Activated CD4-positive, alpha-beta T cell treated with anti-CD3 and anti-CD28 coated beads, Interleukin-2, Interleukin-4, amounts not matched to agents 100 ng/mL and 50 ng/mL, durations not matched to agents 16 hours and 8 hours (primary cell): ENCODE data around the gene SPECC1.
"Not testable (repeated sequence)": the region's sequence is repeated elsewhere in the genome, so short reads cannot be mapped to it uniquely, and the experiment has no call there.

Source experiments
- DNase-seq: peaks from one replicate; pipeline ENCODE4 v3.0.0-alpha.2; 2020; ENCODE audit warnings: low spot score

The SPECC1 gene

DNA sequence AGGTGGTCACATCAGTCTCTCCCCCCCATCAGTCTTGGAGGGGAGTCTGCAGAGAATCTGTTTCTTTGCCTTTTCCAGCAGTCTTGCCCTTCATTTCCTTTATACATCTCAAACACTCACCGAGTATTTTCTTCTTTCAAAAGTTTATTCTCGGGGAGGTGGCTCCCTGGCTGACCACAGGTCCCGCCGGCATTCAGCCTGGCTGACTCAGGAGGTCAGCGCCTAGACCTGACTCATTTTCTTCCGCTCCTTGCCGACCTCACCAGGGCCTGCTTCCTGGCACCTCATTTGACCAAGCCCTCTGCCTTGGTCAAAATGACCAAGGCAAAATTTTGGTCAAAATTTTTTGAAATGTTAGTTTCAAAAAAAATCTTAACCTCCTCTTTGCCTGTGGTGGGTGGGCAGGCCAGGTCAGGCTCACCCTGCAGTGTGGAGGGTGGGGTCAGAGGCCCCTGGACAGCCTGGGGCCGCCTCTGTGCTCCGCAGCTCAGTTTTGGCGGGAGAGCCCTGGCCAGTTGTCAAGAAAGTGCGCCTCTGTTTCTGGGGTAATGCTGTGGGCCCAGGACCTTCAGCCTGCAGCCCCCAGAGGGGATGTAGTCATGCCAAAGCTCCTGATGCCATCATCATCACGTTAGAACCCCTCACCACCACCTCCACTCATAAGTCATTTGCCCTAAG is 165.6 kb downstream of the SPECC1 start:
- no peak for DNase-seq

DNA sequence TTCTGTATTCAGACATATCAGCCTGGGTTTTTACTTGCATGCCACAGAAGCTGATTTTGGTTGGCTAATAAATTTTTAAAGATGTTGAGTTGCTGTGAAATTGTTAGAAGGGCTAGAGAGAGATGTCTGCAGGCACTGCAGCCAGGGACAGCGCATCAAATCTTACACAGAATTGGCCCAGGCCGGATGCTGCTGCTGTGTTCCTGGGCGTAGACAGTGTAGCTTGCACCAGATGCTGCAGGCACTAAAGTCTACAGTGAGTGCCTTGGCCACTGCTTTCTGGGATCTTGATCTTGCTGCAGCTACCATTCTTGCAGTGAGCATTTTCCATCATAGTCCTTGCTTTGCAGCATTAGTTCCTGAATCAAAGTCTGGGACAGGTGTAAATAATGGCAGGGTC is 169.9 kb downstream of the SPECC1 start:
- no peak for DNase-seq

DNA sequence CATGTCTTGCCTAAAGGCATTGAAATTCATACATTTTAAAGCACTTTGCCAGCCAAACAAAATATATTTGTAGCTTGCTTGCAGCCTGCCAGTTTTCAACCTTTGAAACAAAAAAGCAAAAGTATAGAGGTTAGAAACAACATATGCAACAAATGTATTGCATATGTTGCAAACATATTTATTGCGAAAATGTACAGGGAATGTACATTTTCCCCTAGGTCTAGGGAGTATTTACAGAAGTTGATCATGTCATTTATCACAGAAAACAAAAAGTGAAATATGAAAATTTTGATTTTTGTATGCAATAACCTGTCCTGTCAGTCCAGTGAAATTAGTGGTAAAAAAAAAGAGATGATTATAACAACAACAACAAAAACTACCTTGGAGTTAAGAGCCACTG is 171.5 kb downstream of the SPECC1 start:
- DNase-seq, result no peak

DNA sequence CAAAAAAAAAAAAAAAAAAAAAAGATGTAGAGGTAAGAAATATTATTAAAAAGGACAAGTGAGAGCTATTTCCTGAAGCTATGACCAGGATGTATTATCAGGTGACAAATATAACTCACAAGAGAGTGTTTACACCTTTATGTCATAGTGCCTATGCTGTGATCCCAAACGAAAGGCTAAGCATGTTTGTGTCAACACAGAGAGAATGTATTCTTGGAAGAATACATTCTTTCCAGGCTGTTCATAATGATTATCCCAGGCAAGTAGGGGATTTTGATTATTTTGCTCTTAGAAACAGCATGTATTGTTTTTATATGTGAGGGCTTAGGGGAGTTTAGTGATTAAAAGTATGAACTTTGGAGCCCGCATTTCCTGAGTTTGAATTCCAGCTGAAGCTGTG is 175.0 kb downstream of the SPECC1 start:
- no peak for DNase-seq

DNA sequence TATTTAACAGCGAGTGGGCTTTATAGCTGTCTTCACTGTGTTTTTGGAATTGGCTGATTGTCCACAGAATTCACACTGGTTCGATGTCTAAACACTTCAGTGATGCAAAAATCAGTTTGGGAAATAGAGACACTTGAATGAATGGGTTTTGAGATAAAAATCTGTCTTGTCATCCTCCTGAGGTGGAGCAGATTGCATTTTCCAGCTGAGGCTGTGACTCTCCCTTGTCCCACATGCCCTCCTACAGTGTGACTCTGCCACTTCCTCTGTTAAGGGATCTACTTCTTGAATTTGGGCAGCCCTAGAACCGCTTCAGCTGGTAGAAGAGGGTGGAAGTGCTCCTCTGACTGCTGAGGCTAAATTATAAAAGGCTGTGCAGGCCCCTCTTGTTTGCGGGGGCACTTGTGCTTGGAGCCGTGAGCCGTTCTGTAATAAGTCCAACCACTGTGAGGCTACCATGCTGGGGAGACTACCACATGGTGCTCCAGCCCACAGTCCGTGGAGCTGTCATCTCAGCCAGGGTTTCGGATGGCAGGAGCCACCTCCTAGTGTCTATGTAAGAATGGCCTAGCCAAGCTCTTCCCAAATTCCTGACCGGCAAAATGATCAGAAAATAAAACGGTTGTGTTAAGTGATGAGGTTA is 175.9 kb downstream of the SPECC1 start:
- no peak for DNase-seq

DNA sequence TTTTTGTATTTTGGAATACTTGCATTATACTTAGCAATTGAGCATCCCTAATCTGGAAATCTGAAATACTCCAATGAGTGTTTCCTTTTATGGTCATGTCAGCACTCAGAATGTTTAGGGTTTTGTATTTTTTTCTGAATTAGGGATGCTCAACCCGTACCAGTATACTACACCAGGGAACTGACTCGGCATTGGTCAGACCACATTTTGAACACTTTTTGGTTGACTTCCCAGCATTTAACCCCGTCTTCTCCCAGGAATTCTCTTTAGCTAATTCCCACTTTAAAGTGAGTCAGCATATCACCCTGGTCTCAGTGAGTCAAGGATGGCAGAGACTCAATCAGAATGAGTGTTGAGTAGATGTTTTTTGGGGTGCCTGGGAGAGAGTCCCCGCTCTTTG is 177.9 kb downstream of the SPECC1 start:
- no peak for DNase-seq

DNA sequence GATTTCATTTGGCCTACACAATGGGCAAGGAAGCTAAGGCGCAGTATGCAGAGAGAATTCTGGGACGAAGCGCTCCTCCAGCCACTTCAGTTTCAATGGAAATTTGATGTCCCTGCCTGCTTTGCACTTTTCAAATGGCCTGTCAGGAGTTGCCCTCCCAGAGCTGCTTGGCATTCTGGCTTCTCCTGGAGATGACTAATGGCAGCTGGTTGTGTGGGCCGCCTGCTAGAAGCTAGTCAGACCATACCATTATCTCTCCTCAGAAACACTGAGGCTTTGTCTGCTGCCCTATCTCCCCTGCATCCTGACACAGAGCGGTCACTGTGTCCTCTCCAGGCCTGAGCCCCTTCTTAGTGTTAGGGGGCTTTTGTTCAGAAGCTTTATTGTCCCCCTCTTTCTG is 180.1 kb downstream of the SPECC1 start:
- DNase-seq, result no peak

DNA sequence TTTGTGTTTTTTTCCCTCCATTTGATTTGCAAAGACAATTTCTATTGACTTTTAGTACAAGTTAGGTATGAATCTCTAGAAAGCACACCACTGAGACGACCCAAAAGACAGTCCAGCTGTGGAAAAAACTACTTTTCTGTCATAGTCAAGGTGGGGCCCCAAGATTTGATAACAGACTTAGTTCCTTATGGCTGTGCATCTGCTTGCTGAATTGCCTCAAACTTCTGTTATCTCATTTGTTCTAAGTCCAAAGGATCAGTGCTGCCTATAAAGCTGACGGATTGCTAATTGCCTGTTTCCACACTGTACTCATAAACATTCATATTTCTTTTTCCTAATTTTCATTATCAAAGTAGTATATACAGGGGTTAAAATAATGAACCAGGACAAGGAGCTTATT is 180.8 kb downstream of the SPECC1 start:
- no peak for DNase-seq

DNA sequence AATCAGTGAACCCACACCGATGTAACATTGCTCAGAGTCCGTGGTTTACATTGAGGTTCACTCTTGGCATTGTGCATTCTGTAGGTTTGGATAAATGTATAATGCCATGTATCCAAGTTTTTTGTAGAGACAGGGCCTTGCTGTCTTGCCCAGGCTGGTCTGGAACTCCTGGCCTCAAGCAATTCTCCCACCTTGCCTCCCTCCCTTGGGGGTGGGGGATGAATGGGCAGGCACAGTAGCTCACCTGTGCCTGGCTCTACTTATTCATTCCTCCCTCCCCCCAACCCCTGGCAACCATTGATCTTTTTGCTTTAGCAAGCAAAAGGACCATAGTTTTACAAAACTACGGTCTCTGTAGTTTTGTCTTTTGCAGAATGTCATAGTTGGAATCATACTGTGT is 181.4 kb downstream of the SPECC1 start:
- no peak for DNase-seq

DNA sequence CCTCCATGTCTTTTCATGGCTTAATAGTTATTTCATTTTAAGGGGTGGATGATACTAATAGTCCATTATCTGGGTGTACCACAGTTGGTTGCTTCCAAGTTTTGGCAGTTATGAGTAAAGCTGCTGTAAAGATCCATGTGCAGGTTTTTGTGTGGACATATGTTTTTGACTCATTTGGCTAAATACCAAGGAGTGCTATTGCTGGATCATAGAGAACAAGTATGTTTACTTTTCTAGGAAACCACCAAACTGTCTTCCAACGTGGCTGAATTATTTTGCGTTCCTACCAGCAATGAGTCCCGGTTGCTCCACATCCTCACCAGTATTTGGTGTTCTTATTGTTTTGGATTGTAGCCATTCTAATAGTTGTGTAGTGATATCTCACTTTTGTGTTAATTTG is 181.9 kb downstream of the SPECC1 start:
- DNase-seq, result no peak

DNA sequence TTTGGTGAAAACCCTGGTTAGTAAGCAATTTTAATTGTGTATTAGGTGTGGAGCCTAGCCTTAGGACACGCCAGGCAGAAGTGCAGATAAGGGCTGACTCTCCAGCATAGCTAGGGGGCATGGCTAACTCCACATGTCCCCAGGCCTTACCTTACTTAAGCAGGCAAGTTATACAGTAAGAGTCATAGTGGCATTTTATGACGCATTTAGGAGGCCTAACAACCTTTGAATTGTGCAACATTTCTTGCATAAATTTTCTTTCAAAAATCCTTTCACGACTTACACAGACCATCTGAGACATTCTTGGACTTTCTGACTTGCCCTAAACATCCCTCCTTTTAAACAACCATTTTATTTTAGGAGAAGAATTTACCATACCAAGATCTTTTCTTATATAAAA is 187.1 kb downstream of the SPECC1 start:
- DNase-seq, result not testable (repeated sequence)

DNA sequence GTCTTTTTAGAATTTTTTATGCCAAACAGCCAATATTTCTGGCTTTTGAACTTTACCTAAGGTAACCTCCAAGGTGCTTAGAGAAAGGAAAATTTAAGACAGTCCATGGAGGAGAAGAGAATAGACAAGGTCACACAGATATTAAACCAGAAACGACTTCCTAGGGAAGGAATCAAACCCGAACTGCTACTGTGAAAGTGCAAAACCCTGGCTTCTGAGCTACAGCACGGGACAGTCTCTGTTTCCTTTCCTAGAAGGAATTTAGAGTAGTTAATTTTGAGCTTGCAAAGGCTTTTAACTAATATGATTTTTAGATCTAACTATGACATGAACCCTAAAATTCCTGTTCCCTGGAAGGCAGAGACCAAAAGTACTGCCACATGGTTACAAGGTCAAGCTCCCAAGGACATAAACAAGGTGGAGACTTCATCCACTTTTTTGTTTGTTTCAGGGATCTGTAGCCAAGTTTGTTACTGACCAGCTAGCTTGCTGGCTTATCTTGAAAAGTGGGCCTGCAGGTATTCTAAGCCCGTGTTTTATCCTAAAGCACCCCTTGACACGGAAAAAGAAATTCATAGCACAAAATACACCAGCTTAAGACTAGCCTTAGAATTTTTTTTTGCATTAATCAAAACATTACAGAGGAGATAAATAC is 188.2 kb downstream of the SPECC1 start:
- DNase-seq, result no peak

DNA sequence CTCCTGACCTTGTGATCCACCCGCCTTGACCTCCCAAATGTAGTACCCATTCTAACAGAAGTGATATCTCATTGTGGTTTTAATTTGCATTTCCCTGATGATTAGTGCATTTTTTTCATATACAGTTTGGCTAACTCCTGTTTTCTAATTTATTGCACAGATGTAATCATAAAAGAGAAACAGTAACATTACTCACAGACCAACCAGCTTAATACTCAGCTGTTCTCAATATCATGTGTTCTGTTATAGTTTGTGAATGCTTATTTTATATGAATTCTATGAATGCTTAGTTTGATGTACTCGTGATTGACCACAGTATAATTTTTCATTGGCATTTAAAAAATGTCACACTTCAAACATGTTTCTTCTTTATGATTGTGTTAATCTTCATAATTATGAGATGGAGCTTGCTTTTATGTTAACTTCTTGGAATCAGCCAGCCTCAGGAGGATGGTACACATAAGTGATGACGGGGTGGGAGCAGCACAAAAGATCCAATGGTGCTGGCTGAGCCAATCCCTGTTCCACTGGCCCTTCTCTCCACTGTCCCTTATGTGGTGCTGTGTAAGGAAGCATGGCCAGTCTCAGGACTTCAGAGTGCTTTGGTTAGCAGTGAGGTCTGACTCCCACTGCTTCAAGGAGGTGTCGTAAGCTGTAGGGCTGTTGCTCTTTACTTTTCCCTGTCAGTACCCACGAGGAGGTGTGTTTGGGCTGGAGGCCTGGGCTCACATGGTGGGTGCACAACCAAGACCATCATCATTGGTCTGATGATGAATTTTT is 191.0 kb downstream of the SPECC1 start:
- no peak for DNase-seq

DNA sequence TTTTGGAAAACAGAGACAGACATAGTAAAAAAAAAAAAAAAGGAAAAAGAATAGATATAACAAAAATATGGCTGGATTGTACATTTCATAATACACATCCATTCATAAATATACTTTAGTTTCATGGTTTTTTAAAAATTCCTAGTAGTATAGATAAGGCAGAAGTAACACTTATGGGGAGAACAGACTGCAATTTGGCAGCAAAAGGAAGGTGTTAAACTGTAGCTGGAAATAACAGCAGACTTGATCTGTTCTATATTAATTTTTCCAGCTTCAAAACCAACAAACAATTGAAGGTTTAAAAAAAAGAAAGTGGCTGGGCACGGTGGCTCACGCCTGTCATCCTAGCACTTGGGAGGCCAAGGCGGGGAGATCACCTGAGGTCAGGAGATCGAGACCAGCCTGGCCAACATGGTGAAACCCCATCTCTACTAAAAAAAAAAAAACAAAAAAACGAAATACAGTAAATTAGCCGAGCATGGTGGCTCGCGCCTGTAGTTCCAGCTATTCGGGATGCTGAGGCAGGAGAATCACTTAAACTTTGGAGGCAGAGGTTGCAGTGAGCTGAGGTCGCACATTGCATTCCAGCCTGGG is 191.8 kb downstream of the SPECC1 start:
- DNase-seq, result no peak

DNA sequence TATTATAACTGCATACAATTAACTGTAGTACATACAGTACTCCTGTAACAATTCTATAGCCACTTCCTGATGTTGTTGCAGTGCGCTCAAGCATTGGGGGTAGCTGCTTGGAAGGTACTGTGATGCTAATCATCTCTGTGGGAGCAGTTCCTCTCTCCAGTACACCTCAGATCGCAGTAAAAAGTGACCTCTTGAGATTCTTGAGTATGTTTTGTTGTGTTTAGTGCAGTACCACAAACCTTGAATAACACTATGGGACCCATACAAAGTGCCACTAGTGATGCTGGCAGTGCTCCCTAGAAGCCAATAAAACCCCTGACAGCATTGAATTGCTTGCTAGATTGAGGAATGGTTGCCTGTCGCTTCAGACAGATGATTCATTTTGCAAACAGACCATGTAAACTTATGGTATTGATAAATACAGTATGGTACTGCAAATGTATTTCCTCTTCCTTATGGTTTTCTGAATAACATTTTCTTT is 193.0 kb downstream of the SPECC1 start:
- DNase-seq, result no peak

DNA sequence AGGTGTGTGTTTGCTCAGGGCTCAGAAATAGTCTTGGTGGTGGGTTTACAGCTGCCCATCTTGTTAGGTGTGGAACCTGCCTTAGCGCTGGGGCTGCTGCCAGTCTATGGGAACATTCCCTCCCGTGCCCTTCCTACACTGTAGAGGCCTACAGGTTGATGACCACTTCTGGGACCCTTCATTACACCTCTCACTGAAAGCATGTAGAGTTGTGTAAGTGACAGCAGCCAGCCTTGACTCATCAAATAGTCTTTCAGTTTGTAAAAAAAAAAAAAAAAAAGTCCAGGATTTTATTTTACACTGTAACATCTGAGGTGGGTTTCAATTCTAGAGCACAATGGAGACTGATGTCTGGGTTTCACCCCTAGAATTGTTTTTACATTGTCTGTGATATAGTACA is 193.9 kb downstream of the SPECC1 start:
- no peak for DNase-seq

DNA sequence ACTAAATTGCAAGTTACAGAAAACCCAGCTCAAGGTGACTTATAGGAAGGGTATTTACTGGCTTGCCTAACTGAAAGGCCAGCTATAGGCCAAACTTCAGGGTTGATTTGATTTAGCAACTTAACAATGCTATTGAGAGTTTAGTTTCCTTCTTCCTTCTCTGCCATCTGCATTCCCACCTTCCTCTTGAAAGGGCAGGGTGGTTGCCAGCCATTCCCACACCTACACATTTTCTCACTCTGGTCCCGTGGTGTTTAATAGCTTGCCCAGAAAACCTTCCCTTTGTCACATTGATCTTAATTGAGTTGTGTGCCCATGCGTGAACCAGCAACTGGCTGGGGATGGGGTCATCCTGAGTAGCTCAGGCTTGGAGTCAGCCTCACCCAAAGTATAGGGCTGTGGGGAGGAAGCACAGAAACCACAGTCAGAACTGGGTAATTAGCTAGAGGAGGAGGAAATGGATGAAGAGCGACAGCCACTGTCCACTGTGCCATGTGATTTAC is 194.7 kb downstream of the SPECC1 start:
- no peak for DNase-seq

DNA sequence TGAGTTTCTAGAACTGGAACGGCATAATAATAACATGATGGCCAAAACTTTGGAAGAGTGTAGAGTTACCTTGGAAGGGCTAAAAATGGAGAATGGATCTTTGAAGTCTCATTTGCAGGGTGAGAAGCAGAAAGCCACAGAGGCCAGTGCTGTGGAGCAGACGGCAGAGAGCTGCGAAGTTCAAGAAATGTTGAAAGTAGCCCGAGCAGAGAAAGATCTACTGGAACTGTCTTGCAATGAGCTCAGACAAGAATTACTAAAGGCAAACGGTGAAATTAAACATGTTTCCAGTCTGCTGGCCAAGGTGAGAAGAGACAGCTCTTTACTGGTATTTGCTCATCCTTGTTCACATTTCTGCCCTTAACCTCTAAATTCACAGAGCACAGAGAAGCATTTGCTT is 196.4 kb downstream of the SPECC1 start:
- no peak for DNase-seq

DNA sequence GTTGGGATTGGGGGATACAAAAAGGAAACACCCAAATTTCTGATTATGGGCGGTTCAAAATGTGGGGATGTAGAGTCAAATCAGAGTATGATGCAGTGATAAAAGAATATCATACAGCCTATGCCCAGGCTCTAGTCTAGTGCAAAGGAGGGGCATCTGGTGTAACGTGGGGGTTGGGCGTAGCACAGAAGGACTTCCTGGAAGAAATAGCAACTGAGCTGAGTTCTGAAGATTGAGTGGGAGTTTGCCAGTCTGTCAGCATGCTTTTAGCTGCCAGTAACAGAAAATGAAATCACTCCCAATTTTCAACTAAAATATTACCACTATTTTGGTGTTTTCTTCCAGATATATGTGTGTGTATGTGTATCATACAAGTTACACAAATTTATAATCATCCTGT is 196.9 kb downstream of the SPECC1 start:
- DNase-seq, result no peak

DNA sequence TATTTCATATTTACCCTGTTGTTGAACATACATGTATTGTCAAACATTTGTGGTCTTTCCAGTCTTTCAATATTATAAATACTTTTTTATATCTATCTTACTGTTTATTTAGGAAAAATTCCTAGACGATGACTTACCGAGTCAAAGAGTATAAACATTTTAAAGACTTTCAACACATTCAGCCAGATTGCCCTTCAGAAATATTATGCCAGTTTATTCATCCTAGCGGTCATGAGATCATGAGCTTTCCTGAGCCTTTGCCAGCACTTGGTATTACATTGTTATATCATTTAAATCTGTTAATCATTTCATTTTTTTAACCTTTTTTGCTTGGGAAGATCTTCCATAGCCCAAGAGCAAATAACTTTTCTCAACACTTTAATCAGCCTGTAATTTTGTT is 197.4 kb downstream of the SPECC1 start:
- no peak for DNase-seq

DNA sequence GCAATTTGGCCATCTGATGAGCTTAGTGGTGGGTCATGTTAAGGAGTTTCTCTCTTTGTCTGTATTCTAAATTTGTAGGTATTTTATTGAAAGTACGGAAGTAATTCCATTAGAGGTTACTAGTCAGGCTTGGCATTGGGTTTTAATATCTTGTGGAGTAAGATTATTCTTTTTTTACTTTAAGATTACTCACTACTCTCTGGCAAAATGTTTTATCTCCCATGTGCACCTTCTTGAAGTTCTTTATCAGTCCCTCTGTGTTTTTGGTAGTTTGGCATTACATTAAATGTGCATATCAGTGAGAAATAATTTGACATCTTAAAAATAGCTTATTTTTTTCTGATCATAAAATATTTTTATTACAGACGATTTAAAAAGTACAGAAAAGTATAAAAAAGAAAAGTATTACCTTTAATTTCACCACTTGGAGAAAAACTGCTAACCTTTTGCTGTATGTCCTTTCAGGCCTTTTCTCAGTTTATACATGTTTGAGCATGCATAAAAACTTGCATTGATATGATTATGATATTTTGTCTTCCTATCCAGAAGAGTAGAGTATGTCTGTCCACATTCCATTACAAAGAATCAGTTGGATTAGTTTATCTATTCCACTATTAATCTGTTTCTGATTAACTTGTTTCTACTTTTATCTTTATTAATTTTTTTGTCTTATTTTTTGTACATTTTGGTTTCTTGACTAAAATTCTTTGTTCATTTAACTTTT is 198.3 kb downstream of the SPECC1 start:
- no peak for DNase-seq
